ENCODE measurements around the gene SFXN1.

SFXN1 gene

GRCh38 chr5:175520873-175521272, 42.5 kb downstream of the SFXN1 start:
- Histone ChIP-seq H3K4me3 (ENCODE audit: low read depth in 1 of 2, low read length in 1 of 2) (peak overlapping the region in 1 of 2 experiments; percentile 39), H3K4me1 (ENCODE audit: control insufficient read depth in 1 of 2, insufficient read depth in 1 of 2, low read depth in 1 of 2, low read length in 1 of 2) (peaks cover 35 to 41% of the 10 kb centered on the region in 2 experiments), H3K27ac (peak overlapping the region; percentile 75), H3K36me3 (peaks cover 15% of the 10 kb centered on the region), H3K9me3 (no peaks in the 10 kb centered on the region), H3K27me3 (no peaks in the 10 kb centered on the region)
- TF ChIP-seq CTCF (IDR thresholded peaks at IDR 0.05), result no peak

GRCh38 chr5:175521313-175521833, 43.0 kb downstream of the SFXN1 start:
- H3K27me3 ChIP-seq, result no peaks in the 10 kb centered on the region
- peaks cover 35 to 41% of the 10 kb centered on the region in 2 experiments for H3K4me1 ChIP-seq (ENCODE audit: control insufficient read depth in 1 of 2, insufficient read depth in 1 of 2, low read depth in 1 of 2, low read length in 1 of 2)
- H3K27ac ChIP-seq, result peak overlapping the region; percentile 75
- no peaks in the 10 kb centered on the region for H3K9me3 ChIP-seq
- peaks cover 18% of the 10 kb centered on the region for H3K36me3 ChIP-seq
- TF ChIP-seq CTCF (IDR thresholded peaks at IDR 0.05), result no peak
- peak overlapping the region; percentile 39 to 41 for H3K4me3 ChIP-seq (ENCODE audit: low read depth in 1 of 2, low read length in 1 of 2)

- Histone ChIP-seq H3K4me3 (ENCODE audit: low read depth in 1 of 2, low read length in 1 of 2) (no peak overlapping the region), H3K27ac (no peak overlapping the region), H3K27me3 (no peaks in the 10 kb centered on the region), H3K36me3 (peaks cover 25% of the 10 kb centered on the region), H3K9me3 (no peaks in the 10 kb centered on the region), H3K4me1 (ENCODE audit: control insufficient read depth in 1 of 2, insufficient read depth in 1 of 2, low read depth in 1 of 2, low read length in 1 of 2) (peaks cover 35 to 41% of the 10 kb centered on the region in 2 experiments)
- TF ChIP-seq CTCF (IDR thresholded peaks at IDR 0.05), result no peak
These were observed 44.9 kb downstream of the SFXN1 start for GRCh38 chr5:175523292-175523691.

GRCh38 chr5:175524211-175524610, 45.9 kb downstream of the SFXN1 start:
- peaks cover 32% of the 10 kb centered on the region for H3K36me3 ChIP-seq

GRCh38 chr5:175526691-175527090, 48.3 kb downstream of the SFXN1 start:
- Histone ChIP-seq H3K36me3 (peaks cover 52% of the 10 kb centered on the region), H3K4me1 (ENCODE audit: control insufficient read depth in 1 of 2, insufficient read depth in 1 of 2, low read depth in 1 of 2, low read length in 1 of 2) (peaks cover 18 to 22% of the 10 kb centered on the region in 2 experiments)
- no peak for TF ChIP-seq CTCF (IDR thresholded peaks at IDR 0.05)

More at GRCh38 chr5:175524211-175524610, 45.9 kb downstream of the SFXN1 start:
- no peak overlapping the region for H3K27ac ChIP-seq
- no peaks in the 10 kb centered on the region for H3K9me3 ChIP-seq
- no peak overlapping the region for H3K4me3 ChIP-seq (ENCODE audit: low read depth in 1 of 2, low read length in 1 of 2)
- peaks cover 35 to 41% of the 10 kb centered on the region in 2 experiments for H3K4me1 ChIP-seq (ENCODE audit: control insufficient read depth in 1 of 2, insufficient read depth in 1 of 2, low read depth in 1 of 2, low read length in 1 of 2)
- no peak for TF ChIP-seq CTCF (IDR thresholded peaks at IDR 0.05)
- H3K27me3 ChIP-seq, result no peaks in the 10 kb centered on the region

More at GRCh38 chr5:175526691-175527090, 48.3 kb downstream of the SFXN1 start:
- H3K27ac ChIP-seq, result no peak overlapping the region
- H3K9me3 ChIP-seq, result no peaks in the 10 kb centered on the region
- no peaks in the 10 kb centered on the region for H3K27me3 ChIP-seq
- H3K4me3 ChIP-seq (ENCODE audit: low read depth in 1 of 2, low read length in 1 of 2), result no peak overlapping the region

Measured in neutrophil (primary cell).